OCI-LY3 (cell line): Measurements from ENCODE around the gene NBR1.

ENCODE experiments used
- H2AFZ ChIP-seq: fragments of 200-600, 300-600 bp; shearing (Covaris generic); 2 replicates; pipeline ENCODE4 v1.6.0; 2014; ENCODE audit warnings: antibody characterized with exemption, low read depth, low read length
- H3K27ac ChIP-seq: fragments of 200-600, 300-600 bp; sonication (generic); 2 replicates; pipeline ENCODE4 v1.5.1; 2014; ENCODE audit warnings: mild to moderate bottlenecking, low read length, moderate library complexity, mixed read lengths
- H3K27me3 ChIP-seq: fragments of 200-600, 300-600 bp; sonication (generic); 2 replicates; pipeline ENCODE4 v1.6.1; 2014; ENCODE audit warnings: low read depth, low read length, mixed read lengths
- H3K36me3 ChIP-seq: fragments of 200-600, 300-600 bp; sonication (generic); replicated peaks from 2 replicates; pipeline ENCODE3; 2014; ENCODE audit warnings: low read depth, low read length, mixed read lengths
- H3K4me1 ChIP-seq: fragments of 300-600, 200-600 bp; sonication (generic); 2 replicates; pipeline ENCODE4 v1.6.1; 2014; ENCODE audit warnings: low read length, mixed read lengths
- H3K4me2 ChIP-seq: fragments of 200-600, 300-600 bp; sonication (generic); 2 replicates; pipeline ENCODE4 v1.6.1; 2014; ENCODE audit warnings: low read length, mixed read lengths
- H3K4me3 ChIP-seq: fragments of 300-600, 200-600 bp; sonication (generic); 2 replicates; pipeline ENCODE4 v1.5.1; 2014; ENCODE audit warnings: antibody characterized with exemption, mild to moderate bottlenecking, low read length, moderate library complexity
- H3K79me2 ChIP-seq: fragments of 300-600, 200-600 bp; shearing (Covaris generic); 2 replicates; pipeline ENCODE4 v1.6.1; 2014; ENCODE audit warnings: mild to moderate bottlenecking, low read length, mixed read lengths
- H3K9ac ChIP-seq: fragments of 300-600, 200-600 bp; shearing (Covaris generic); 2 replicates; pipeline ENCODE4 v1.6.0; 2014; ENCODE audit warnings: mild to moderate bottlenecking, low read length, moderate library complexity
- H3K9me3 ChIP-seq: fragments of 200-600, 300-600 bp; shearing (Covaris generic); 2 replicates; pipeline ENCODE4 v1.6.1; 2014; ENCODE audit warnings: low read length, mixed read lengths; ENCODE audit not compliant: insufficient read depth
- H4K20me1 ChIP-seq: fragments of 200-600, 300-600 bp; sonication (generic); 2 replicates; pipeline ENCODE4 v1.6.1; 2016; ENCODE audit warnings: low read length, mixed read lengths; ENCODE audit not compliant: insufficient read depth
- EZH2phosphoT487 ChIP-seq: fragments of 200-600 bp; shearing (Covaris generic); IDR thresholded peaks from 2 replicates; pipeline ENCODE4 v1.6.1; 2018; ENCODE audit warnings: antibody characterized with exemption, mixed run types, low read depth
- TF ChIP-seq, protein P1 (sequence below): fragments of 200-600, 300-600 bp; sonication (generic); IDR thresholded peaks from 2 replicates; pipeline ENCODE4 v1.5.1; 2014; ENCODE audit warnings: antibody characterized with exemption, low read length, low read depth

The NBR1 gene

DNA sequence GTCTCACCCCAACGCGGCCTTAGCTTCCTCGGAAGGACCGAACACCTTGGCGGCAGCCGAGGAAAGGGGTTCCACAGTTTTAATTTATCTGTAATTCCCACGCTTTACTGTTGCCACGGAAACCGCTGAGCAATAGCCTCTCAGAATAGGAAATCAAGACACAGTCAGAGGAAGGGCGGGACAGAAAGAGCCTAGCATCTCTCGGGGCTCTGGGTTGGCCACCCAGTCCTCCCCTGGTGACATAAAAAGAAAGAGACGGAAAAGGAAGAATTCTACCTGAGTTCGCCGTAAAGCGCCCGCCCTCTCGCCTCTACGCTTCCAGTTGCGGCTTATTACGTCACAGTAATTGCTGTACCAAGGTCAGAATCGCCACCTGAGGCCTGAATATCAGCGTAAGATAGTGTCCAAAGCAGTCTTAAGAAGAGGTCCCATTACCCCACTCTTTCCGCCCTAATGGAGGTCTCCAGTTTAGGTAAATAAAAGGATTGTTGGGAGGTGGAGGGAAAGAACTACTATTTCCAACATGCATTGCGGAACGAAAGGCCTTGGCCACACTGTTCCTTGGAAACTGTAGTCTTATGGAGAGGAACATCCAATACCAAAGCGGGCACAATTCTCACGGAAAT lies 761 bp upstream of the NBR1 start:
- H3K27ac ChIP-seq: peak overlapping the region; percentile 92
- H3K4me1 ChIP-seq: peaks cover 15% of the 10 kb centered on the region
- H4K20me1 ChIP-seq: no peaks in the 10 kb centered on the region
- no peaks in the 10 kb centered on the region for H3K9me3 ChIP-seq
- TF ChIP-seq, protein P1, sequence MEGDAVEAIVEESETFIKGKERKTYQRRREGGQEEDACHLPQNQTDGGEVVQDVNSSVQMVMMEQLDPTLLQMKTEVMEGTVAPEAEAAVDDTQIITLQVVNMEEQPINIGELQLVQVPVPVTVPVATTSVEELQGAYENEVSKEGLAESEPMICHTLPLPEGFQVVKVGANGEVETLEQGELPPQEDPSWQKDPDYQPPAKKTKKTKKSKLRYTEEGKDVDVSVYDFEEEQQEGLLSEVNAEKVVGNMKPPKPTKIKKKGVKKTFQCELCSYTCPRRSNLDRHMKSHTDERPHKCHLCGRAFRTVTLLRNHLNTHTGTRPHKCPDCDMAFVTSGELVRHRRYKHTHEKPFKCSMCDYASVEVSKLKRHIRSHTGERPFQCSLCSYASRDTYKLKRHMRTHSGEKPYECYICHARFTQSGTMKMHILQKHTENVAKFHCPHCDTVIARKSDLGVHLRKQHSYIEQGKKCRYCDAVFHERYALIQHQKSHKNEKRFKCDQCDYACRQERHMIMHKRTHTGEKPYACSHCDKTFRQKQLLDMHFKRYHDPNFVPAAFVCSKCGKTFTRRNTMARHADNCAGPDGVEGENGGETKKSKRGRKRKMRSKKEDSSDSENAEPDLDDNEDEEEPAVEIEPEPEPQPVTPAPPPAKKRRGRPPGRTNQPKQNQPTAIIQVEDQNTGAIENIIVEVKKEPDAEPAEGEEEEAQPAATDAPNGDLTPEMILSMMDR: no peak
- TF ChIP-seq EZH2phosphoT487: no peak
- peak overlapping the region; percentile 90 for H3K4me3 ChIP-seq
- peak overlapping the region; percentile 69 for H2AFZ ChIP-seq
- peak overlapping the region; percentile 91 for H3K9ac ChIP-seq
- H3K36me3 ChIP-seq: no peaks in the 10 kb centered on the region
- peaks cover 38% of the 10 kb centered on the region for H3K79me2 ChIP-seq
- H3K4me2 ChIP-seq: peak overlapping the region; percentile 87
- no peaks in the 10 kb centered on the region for H3K27me3 ChIP-seq

DNA sequence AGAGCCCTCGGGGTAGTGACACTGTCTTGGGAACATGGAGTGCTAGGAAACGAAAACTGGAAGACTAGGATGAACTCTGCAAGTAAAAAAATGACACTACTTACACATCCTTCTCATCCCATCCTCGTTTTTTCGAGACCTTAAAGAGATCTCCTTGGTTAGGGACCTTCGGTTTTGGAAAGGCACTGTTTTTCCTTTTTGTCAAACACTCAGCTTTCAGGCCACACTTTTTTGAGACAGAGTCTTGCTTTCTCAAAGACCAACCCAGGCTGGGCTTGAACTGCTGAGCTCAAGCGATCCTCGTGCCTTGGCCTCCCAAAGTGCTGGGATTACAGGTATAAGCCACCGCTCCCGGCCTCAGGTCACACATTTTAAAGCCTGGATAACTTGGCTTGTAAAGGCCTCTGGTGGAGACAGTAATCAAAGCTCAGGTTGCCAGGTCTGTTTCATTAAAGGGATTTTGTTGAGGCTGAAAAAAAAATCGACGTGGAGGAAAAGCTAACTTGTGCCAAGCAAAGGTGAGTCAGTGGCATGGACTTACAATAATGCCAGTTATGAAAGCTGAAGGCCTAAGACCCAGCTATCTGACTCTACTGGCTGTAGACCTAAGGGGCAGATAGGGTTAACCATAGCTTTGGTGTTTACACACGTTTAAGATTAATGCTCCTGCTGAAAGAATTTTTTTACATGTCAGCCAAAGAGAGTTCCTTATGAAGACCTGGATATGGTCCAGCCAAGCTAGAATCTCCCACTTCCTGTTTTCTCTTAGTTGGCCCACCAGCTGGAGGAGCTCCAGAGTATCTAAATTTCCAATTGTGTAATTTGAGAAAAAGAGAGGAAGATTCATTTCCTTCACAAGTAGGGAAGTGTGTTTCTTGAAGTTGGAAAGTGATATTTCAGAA lies 823 bp downstream of the NBR1 start:
- peak overlapping the region; percentile 92 for H3K27ac ChIP-seq
- H3K9ac ChIP-seq: peak overlapping the region; percentile 91
- H3K4me2 ChIP-seq: peak overlapping the region; percentile 93
- H3K9me3 ChIP-seq: no peaks in the 10 kb centered on the region
- H4K20me1 ChIP-seq: no peaks in the 10 kb centered on the region
- peaks cover 38% of the 10 kb centered on the region for H3K79me2 ChIP-seq
- H3K4me3 ChIP-seq: peak overlapping the region; percentile 90
- peaks cover 3% of the 10 kb centered on the region for H3K36me3 ChIP-seq
- TF ChIP-seq EZH2phosphoT487: no peak
- TF ChIP-seq, protein P1: peak; percentile 15; the same call in 1 of the 2 replicates
- no peaks in the 10 kb centered on the region for H3K27me3 ChIP-seq
- H3K4me1 ChIP-seq: peaks cover 15% of the 10 kb centered on the region
- no peak overlapping the region; the same call in 1 of the 2 replicates for H2AFZ ChIP-seq

DNA sequence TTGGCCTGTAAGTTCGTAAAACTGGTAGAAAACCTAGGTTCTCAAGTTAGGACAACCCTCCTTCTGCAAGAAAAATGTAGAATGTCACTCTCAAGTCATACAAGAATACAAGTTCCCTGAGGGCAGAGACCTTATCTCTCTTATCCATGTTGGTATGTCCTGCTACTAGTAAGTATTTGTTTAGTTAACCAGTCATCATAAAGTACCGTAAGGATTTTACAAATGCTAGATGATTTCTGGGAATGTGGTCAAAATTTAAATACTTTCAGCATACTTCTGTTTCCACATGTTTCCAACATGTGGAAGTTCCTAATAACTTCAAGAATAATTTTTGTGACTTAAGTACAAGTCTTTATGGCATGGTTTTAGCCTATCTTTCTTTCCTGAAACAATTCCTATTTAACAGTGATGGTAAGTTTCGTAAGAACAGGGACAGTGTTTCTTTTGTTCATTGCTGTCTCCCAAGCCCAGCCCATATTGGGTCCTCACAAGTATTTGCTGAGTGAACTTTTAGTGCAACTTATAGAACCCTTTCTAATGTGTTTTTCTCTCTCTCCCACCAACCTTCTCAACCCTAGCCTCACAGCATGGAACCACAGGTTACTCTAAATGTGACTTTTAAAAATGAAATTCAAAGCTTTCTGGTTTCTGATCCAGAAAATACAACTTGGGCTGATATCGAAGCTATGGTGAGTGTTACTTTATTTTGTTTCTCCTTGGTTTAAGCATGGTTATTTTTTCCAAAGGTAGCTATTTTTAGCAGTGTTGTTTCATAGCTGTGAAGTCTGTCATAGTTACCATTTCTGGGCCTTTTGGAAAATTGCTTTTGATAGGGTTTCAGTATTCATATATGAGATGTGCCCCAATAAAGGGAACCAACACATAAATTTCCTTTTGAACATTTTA lies 4.5 kb downstream of the NBR1 start:
- Histone ChIP-seq H3K4me2 (no peak overlapping the region), H3K4me1 (peaks cover 10% of the 10 kb centered on the region), H3K27ac (no peak overlapping the region), H3K4me3 (no peak overlapping the region), H3K79me2 (peaks cover 13% of the 10 kb centered on the region), H3K9me3 (no peaks in the 10 kb centered on the region), H3K36me3 (peaks cover 10% of the 10 kb centered on the region), H3K27me3 (no peaks in the 10 kb centered on the region), H2AFZ (no peak overlapping the region), H3K9ac (no peak overlapping the region), H4K20me1 (no peaks in the 10 kb centered on the region)
- TF ChIP-seq, protein P1: no peak
- no peak for TF ChIP-seq EZH2phosphoT487
